ENCODE measurements around the gene OAS3. TPM values are rescaled to one million over a fixed set of nuclear protein-coding genes. Genes with fewer than 3 reads are reported as not detected.

OAS3 gene
- total and polyA plus RNA-seq, 10 of the 15 experiments (the other 5 are each of a cell fraction or from before 2014, with no cell fraction given): 5.1 to 107 (median 18.0) TPM

DNA sequence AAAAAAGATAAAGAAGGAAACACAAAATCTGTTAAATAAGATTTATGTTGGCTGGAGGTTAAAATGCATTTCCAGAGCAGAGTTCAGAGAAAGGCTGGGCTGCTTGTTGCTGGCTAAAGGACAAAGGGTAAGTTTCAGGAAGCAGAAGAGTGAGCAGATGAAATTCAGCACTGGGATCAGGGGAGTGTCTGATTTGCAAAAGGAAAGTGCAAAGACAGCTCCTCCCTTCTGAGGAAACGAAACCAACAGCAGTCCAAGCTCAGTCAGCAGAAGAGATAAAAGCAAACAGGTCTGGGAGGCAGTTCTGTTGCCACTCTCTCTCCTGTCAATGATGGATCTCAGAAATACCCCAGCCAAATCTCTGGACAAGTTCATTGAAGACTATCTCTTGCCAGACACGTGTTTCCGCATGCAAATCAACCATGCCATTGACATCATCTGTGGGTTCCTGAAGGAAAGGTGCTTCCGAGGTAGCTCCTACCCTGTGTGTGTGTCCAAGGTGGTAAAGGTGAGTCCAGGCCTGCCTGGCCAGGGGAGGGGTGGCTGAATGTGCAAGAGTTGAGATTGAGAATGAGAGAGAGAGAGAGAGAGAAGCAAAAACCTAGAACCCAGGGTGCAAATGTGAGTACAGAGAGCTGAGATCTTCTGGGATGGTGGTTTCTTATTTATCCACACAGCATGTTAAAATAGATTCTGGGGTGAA, 31.4 kb upstream of the OAS3 start, which contains the start of gene OAS1 (continued):
- TF ChIP-seq POLR2AphosphoS5 (IDR thresholded peaks at IDR 0.05; ENCODE audit: low read length) (peak; percentile 97), RAD21 (IDR thresholded peaks at IDR 0.05; ENCODE audit: insufficient read depth, low read depth, low read length) (no peak), IRF4 (IDR thresholded peaks at IDR 0.05; ENCODE audit: low read depth, low read length) (0 out of 2 replicates have a peak, but pooled peaks have one; percentile 34), MEF2A (IDR thresholded peaks at IDR 0.05; ENCODE audit: insufficient read depth, low read depth, low read length) (no peak), ZNF24 (IDR thresholded peaks at IDR 0.05) (no peak), STAT3 (IDR thresholded peaks at IDR 0.05; ENCODE audit: low read depth, low read length) (0 out of 2 replicates have a peak, but pooled peaks have one; percentile 13), CBX5 (IDR thresholded peaks at IDR 0.05; ENCODE audit: low read depth) (no peak), PAX8 (IDR thresholded peaks at IDR 0.05) (no peak), RELA (IDR thresholded peaks at IDR 0.05; ENCODE audit: borderline replicate concordance, partially characterized antibody) (peak; percentile 42)
- TF ChIP-seq, protein P1, sequence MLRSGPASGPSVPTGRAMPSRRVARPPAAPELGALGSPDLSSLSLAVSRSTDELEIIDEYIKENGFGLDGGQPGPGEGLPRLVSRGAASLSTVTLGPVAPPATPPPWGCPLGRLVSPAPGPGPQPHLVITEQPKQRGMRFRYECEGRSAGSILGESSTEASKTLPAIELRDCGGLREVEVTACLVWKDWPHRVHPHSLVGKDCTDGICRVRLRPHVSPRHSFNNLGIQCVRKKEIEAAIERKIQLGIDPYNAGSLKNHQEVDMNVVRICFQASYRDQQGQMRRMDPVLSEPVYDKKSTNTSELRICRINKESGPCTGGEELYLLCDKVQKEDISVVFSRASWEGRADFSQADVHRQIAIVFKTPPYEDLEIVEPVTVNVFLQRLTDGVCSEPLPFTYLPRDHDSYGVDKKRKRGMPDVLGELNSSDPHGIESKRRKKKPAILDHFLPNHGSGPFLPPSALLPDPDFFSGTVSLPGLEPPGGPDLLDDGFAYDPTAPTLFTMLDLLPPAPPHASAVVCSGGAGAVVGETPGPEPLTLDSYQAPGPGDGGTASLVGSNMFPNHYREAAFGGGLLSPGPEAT (IDR thresholded peaks at IDR 0.05; ENCODE audit: low read depth): no peak
- TF ChIP-seq, protein P2, sequence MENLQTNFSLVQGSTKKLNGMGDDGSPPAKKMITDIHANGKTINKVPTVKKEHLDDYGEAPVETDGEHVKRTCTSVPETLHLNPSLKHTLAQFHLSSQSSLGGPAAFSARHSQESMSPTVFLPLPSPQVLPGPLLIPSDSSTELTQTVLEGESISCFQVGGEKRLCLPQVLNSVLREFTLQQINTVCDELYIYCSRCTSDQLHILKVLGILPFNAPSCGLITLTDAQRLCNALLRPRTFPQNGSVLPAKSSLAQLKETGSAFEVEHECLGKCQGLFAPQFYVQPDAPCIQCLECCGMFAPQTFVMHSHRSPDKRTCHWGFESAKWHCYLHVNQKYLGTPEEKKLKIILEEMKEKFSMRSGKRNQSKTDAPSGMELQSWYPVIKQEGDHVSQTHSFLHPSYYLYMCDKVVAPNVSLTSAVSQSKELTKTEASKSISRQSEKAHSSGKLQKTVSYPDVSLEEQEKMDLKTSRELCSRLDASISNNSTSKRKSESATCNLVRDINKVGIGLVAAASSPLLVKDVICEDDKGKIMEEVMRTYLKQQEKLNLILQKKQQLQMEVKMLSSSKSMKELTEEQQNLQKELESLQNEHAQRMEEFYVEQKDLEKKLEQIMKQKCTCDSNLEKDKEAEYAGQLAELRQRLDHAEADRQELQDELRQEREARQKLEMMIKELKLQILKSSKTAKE (IDR thresholded peaks at IDR 0.05; ENCODE audit: low read depth, poor library complexity, severe bottlenecking): no peak
- TF ChIP-seq, protein P3, sequence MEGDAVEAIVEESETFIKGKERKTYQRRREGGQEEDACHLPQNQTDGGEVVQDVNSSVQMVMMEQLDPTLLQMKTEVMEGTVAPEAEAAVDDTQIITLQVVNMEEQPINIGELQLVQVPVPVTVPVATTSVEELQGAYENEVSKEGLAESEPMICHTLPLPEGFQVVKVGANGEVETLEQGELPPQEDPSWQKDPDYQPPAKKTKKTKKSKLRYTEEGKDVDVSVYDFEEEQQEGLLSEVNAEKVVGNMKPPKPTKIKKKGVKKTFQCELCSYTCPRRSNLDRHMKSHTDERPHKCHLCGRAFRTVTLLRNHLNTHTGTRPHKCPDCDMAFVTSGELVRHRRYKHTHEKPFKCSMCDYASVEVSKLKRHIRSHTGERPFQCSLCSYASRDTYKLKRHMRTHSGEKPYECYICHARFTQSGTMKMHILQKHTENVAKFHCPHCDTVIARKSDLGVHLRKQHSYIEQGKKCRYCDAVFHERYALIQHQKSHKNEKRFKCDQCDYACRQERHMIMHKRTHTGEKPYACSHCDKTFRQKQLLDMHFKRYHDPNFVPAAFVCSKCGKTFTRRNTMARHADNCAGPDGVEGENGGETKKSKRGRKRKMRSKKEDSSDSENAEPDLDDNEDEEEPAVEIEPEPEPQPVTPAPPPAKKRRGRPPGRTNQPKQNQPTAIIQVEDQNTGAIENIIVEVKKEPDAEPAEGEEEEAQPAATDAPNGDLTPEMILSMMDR (IDR thresholded peaks at IDR 0.05 in 2 of 3, conservative IDR thresholded peaks at IDR 0.05 in 1 of 3; ENCODE audit: control insufficient read depth in 2 of 3, extremely low read depth in 1 of 3, insufficient read depth in 1 of 3, low read depth in 3 of 3, low read length in 3 of 3): no peak
- TF ChIP-seq, protein P4, sequence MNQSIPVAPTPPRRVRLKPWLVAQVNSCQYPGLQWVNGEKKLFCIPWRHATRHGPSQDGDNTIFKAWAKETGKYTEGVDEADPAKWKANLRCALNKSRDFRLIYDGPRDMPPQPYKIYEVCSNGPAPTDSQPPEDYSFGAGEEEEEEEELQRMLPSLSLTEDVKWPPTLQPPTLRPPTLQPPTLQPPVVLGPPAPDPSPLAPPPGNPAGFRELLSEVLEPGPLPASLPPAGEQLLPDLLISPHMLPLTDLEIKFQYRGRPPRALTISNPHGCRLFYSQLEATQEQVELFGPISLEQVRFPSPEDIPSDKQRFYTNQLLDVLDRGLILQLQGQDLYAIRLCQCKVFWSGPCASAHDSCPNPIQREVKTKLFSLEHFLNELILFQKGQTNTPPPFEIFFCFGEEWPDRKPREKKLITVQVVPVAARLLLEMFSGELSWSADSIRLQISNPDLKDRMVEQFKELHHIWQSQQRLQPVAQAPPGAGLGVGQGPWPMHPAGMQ (IDR thresholded peaks at IDR 0.05; ENCODE audit: borderline replicate concordance): no peak
- TF ChIP-seq, protein P5, sequence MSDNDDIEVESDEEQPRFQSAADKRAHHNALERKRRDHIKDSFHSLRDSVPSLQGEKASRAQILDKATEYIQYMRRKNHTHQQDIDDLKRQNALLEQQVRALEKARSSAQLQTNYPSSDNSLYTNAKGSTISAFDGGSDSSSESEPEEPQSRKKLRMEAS (IDR thresholded peaks at IDR 0.05; ENCODE audit: low read depth, low read length): peak; percentile 58; the same call in 1 of the 2 replicates
- TF ChIP-seq, protein P6, sequence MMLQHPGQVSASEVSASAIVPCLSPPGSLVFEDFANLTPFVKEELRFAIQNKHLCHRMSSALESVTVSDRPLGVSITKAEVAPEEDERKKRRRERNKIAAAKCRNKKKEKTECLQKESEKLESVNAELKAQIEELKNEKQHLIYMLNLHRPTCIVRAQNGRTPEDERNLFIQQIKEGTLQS (IDR thresholded peaks at IDR 0.05; ENCODE audit: borderline replicate concordance, extremely low read depth, low read depth, low read length): no peak
- TF ChIP-seq, protein P7, sequence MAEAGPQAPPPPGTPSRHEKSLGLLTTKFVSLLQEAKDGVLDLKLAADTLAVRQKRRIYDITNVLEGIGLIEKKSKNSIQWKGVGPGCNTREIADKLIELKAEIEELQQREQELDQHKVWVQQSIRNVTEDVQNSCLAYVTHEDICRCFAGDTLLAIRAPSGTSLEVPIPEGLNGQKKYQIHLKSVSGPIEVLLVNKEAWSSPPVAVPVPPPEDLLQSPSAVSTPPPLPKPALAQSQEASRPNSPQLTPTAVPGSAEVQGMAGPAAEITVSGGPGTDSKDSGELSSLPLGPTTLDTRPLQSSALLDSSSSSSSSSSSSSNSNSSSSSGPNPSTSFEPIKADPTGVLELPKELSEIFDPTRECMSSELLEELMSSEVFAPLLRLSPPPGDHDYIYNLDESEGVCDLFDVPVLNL (IDR thresholded peaks at IDR 0.05; ENCODE audit: low read depth, low read length): no peak
- TF ChIP-seq, protein P8, sequence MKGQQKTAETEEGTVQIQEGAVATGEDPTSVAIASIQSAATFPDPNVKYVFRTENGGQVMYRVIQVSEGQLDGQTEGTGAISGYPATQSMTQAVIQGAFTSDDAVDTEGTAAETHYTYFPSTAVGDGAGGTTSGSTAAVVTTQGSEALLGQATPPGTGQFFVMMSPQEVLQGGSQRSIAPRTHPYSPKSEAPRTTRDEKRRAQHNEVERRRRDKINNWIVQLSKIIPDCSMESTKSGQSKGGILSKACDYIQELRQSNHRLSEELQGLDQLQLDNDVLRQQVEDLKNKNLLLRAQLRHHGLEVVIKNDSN (IDR thresholded peaks at IDR 0.05; ENCODE audit: borderline replicate concordance, extremely low read length, insufficient read depth, low read depth, low read length): no peak
